ENCODE data around the gene DGCR2.

GRCh38 chr22:19136915-19137314 lies 14.7 kb upstream of the DGCR2 start:
- TF ChIP-seq POLR2A (IDR thresholded peaks at IDR 0.05; ENCODE audit: borderline replicate concordance, extremely low read depth, insufficient read depth, insufficient read length) (no peak), YY1 (IDR thresholded peaks at IDR 0.05; ENCODE audit: extremely low read depth, insufficient replicate concordance, low read depth, low read length) (no peak), JUND (IDR thresholded peaks at IDR 0.05) (no peak), TCF7L2 (IDR thresholded peaks at IDR 0.05; ENCODE audit: borderline replicate concordance, extremely low read depth, insufficient read depth, insufficient read length) (no peak), EZH2 (IDR thresholded peaks at IDR 0.05) (no peak), FOSL1 (IDR thresholded peaks at IDR 0.05; ENCODE audit: low read depth) (no peak), RAD21 (IDR thresholded peaks at IDR 0.05; ENCODE audit: low read depth) (no peak), SP1 (IDR thresholded peaks at IDR 0.05; ENCODE audit: low read depth) (no peak), ATF3 (IDR thresholded peaks at IDR 0.05) (no peak)
- TF ChIP-seq, protein P1, sequence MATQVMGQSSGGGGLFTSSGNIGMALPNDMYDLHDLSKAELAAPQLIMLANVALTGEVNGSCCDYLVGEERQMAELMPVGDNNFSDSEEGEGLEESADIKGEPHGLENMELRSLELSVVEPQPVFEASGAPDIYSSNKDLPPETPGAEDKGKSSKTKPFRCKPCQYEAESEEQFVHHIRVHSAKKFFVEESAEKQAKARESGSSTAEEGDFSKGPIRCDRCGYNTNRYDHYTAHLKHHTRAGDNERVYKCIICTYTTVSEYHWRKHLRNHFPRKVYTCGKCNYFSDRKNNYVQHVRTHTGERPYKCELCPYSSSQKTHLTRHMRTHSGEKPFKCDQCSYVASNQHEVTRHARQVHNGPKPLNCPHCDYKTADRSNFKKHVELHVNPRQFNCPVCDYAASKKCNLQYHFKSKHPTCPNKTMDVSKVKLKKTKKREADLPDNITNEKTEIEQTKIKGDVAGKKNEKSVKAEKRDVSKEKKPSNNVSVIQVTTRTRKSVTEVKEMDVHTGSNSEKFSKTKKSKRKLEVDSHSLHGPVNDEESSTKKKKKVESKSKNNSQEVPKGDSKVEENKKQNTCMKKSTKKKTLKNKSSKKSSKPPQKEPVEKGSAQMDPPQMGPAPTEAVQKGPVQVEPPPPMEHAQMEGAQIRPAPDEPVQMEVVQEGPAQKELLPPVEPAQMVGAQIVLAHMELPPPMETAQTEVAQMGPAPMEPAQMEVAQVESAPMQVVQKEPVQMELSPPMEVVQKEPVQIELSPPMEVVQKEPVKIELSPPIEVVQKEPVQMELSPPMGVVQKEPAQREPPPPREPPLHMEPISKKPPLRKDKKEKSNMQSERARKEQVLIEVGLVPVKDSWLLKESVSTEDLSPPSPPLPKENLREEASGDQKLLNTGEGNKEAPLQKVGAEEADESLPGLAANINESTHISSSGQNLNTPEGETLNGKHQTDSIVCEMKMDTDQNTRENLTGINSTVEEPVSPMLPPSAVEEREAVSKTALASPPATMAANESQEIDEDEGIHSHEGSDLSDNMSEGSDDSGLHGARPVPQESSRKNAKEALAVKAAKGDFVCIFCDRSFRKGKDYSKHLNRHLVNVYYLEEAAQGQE (IDR thresholded peaks at IDR 0.05; ENCODE audit: low read depth) = no peak
- TF ChIP-seq, protein P2, sequence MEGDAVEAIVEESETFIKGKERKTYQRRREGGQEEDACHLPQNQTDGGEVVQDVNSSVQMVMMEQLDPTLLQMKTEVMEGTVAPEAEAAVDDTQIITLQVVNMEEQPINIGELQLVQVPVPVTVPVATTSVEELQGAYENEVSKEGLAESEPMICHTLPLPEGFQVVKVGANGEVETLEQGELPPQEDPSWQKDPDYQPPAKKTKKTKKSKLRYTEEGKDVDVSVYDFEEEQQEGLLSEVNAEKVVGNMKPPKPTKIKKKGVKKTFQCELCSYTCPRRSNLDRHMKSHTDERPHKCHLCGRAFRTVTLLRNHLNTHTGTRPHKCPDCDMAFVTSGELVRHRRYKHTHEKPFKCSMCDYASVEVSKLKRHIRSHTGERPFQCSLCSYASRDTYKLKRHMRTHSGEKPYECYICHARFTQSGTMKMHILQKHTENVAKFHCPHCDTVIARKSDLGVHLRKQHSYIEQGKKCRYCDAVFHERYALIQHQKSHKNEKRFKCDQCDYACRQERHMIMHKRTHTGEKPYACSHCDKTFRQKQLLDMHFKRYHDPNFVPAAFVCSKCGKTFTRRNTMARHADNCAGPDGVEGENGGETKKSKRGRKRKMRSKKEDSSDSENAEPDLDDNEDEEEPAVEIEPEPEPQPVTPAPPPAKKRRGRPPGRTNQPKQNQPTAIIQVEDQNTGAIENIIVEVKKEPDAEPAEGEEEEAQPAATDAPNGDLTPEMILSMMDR (IDR thresholded peaks at IDR 0.05 in 2 of 3, conservative IDR thresholded peaks at IDR 0.05 in 1 of 3; ENCODE audit: borderline replicate concordance in 1 of 3, insufficient read depth in 1 of 3, low read depth in 2 of 3, low read length in 2 of 3) = no peak
